Stimulated activated naive CD8-positive, alpha-beta T cell treated with anti-CD3 and anti-CD28 coated beads, Interleukin-15, amount 100 ng/mL, for 72 hours (primary cell): ENCODE results near the gene DCXR.

Source experiments
- ATAC-seq: fragments of 150-1000 bp; cut with Tn5 transposase; 2 replicates; pipeline ENCODE4 v1.10.0; 2021; ENCODE audit warnings: mild to moderate bottlenecking, moderate library complexity
- DNase-seq, 2 donors: peaks; one replicate each; pipeline ENCODE4 v3.0.0; 2021 to 2022
- H3K27ac Mint-ChIP-seq, 2 donors: one replicate each; pipeline ENCODE4 v1.8.0; 2022; ENCODE audit warnings: mild to moderate bottlenecking in 2 of 2, mixed read lengths in 2 of 2, moderate library complexity in 2 of 2
- H3K27me3 Mint-ChIP-seq: one replicate; pipeline ENCODE4 v1.8.0; 2022; ENCODE audit warnings: mixed read lengths
- H3K4me1 Mint-ChIP-seq: one replicate; pipeline ENCODE4 v1.8.0; 2022; ENCODE audit warnings: mild to moderate bottlenecking, mixed read lengths
- H3K4me3 Mint-ChIP-seq, 2 donors: one replicate each; pipeline ENCODE4 v1.8.0; 2022; ENCODE audit warnings: mild to moderate bottlenecking in 2 of 2, mixed read lengths in 2 of 2, moderate library complexity in 1 of 2
- H3K9me3 Mint-ChIP-seq, 2 donors: one replicate each; pipeline ENCODE4 v1.8.0; 2022; ENCODE audit warnings: mixed read lengths in 2 of 2

Gene DCXR

DNA sequence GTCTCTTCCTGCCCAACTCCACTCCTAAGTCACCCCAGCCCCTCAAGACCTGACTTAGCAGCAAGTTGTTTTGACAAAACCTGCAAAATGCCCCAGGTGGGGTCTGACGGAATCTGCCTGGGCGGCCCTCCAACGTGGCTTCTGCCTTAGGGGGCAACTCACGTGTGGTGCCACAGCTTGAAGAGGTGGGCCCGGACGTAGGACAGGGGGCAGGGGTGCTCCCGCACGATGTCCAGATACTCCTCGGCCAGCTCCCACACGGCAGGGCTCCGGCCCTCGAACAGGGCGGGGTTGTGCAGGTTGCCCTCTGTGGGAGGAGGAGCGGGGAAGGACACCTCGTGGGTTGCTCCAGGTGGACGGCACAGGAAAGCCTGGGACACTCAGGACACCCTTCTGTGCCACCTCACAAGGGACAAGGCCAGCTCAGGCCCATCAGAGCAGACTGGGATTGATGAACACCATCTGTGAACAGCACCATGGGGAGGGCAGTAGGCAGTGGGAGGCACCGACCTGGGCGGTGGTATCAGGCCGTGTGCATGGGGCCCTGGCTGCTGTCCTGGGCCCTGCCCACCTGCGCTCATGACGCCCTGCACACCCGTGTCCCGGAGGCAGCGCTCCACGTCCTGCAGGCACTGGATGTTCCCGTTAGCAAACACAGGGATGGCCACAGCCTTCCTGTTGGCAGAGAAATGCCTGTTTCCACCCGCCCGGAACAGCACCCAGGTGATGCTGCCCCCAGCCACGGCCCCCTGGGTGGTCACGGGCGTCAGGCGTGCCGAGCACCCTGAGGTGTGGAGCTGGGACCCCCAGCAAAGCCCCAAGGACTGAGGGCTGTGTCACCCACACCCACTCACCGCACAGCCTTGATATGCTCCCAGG lies 23.8 kb upstream of the DCXR start:
- peaks cover 25% of the 10 kb centered on the region for H3K4me1 Mint-ChIP-seq
- H3K9me3 Mint-ChIP-seq: no peaks in the 10 kb centered on the region
- ATAC-seq (no peak), DNase-seq (no peak)
- no peak overlapping the region for H3K4me3 Mint-ChIP-seq
- H3K27ac Mint-ChIP-seq: peak overlapping the region in 1 of 2 donors; percentile 6
- H3K27me3 Mint-ChIP-seq: no peaks in the 10 kb centered on the region

- no peaks in the 10 kb centered on the region for H3K9me3 Mint-ChIP-seq
- ATAC-seq (no peak), DNase-seq (no peak)
- H3K27ac Mint-ChIP-seq: peak overlapping the region in 1 of 2 donors; percentile 88
- no peak overlapping the region for H3K4me3 Mint-ChIP-seq
- peaks cover 21% of the 10 kb centered on the region for H3K4me1 Mint-ChIP-seq
- H3K27me3 Mint-ChIP-seq: no peaks in the 10 kb centered on the region
Measured at GRCh38 chr17:82060614-82061013, 23.1 kb upstream of the DCXR start.

DNA sequence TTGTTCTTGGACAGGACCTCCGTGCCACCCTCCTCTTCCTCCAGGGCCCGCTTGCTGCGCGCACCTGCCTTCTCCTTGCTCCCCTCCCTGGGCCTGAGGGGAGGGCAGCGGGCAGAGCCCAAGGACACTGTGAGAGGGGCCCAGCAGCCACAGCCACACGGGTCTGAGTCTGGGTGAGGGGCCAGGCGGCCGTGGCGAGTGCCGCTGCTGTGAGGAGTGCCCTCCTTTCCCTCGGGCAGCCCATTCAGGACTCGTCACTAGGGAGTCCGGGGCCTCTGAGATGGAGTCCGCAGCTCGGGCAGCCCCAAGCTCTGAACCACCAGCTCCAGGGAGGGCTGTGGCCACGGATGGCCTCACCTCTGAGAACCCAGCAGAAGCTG lies 22.5 kb upstream of the DCXR start:
- Mint-ChIP-seq H3K4me1 (peaks cover 25% of the 10 kb centered on the region), H3K4me3 (no peak overlapping the region), H3K27me3 (no peaks in the 10 kb centered on the region), H3K9me3 (no peaks in the 10 kb centered on the region), H3K27ac (peak overlapping the region in 1 of 2 donors; percentile 88)
- no peak for ATAC-seq
- DNase-seq: no peak

- H3K4me3 Mint-ChIP-seq: no peak overlapping the region
- no peak for DNase-seq
- H3K27ac Mint-ChIP-seq: peak overlapping the region in 1 of 2 donors; percentile 67
- no peak for ATAC-seq
- no peaks in the 10 kb centered on the region for H3K9me3 Mint-ChIP-seq
- no peaks in the 10 kb centered on the region for H3K27me3 Mint-ChIP-seq
- peaks cover 23% of the 10 kb centered on the region for H3K4me1 Mint-ChIP-seq
Measured at GRCh38 chr17:82059272-82060000, 21.9 kb upstream of the DCXR start.

GRCh38 chr17:82058855-82059249 lies 21.4 kb upstream of the DCXR start:
- no peak for DNase-seq
- H3K27ac Mint-ChIP-seq: peak overlapping the region in 1 of 2 donors; percentile 67
- peaks cover 23% of the 10 kb centered on the region for H3K4me1 Mint-ChIP-seq
- no peak overlapping the region for H3K4me3 Mint-ChIP-seq
- no peaks in the 10 kb centered on the region for H3K27me3 Mint-ChIP-seq
- no peaks in the 10 kb centered on the region for H3K9me3 Mint-ChIP-seq
- no peak for ATAC-seq

- Mint-ChIP-seq H3K27ac (no peak overlapping the region), H3K4me1 (peaks cover 23% of the 10 kb centered on the region), H3K27me3 (no peaks in the 10 kb centered on the region), H3K9me3 (no peaks in the 10 kb centered on the region), H3K4me3 (no peak overlapping the region)
- DNase-seq: no peak
- no peak for ATAC-seq
Measured at GRCh38 chr17:82058230-82058854, 20.8 kb upstream of the DCXR start.

DNA sequence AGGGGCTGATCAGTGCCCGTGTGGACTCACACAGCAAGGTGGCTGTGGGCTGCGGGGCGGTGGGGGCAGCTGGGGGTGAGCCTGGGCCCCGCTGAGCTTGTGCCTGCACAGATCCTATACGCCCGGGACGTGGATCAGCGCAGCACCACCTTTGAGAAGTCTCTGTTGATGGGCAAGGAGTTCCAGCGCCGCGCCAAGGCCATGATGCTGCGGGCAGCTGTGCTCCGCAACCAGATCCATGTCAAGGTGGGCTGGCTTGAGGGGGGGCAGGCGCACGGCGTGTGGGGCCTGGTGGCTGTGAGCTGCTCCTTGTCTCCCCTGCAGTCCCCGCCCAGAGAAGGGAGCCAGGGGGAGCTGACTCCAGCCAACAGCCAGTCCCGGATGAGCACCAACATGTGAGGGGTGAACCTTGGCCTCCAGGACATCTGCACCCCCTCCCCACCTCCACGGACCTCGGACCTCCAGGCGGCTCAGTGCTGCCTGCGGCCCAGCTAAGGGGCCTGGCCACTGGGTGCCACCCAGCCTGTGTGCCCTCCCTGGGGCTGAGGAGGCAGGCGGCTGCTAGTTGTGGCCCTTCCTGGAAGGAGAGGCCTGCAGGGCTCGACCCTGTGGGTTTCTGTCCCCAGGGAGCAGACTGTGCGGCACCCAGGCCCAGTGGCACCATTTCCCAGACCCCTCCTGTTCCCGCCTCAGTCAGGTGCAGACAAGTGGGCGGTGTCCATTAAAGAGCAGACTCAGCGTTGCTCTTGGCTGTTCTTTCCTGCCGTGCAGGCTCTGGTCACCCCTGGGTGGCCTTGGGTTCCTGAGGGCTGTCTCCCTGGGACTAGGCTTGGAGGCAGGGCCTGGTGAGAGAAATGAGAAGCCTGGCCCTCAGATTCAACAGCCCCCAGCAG lies 19.5 kb upstream of the DCXR start:
- peaks cover 31% of the 10 kb centered on the region for H3K4me1 Mint-ChIP-seq
- H3K27me3 Mint-ChIP-seq: no peaks in the 10 kb centered on the region
- no peak for ATAC-seq
- H3K9me3 Mint-ChIP-seq: no peaks in the 10 kb centered on the region
- H3K27ac Mint-ChIP-seq: peak overlapping the region in 1 of 2 donors; percentile 59
- H3K4me3 Mint-ChIP-seq: no peak overlapping the region
- no peak for DNase-seq

- no peak overlapping the region for H3K4me3 Mint-ChIP-seq
- H3K9me3 Mint-ChIP-seq: no peaks in the 10 kb centered on the region
- peak overlapping the region in 1 of 2 donors; percentile 78 for H3K27ac Mint-ChIP-seq
- no peaks in the 10 kb centered on the region for H3K27me3 Mint-ChIP-seq
- peaks cover 31% of the 10 kb centered on the region for H3K4me1 Mint-ChIP-seq
- no peak for ATAC-seq
- DNase-seq: no peak
Measured at GRCh38 chr17:82055965-82056728, 18.6 kb upstream of the DCXR start.

DNA sequence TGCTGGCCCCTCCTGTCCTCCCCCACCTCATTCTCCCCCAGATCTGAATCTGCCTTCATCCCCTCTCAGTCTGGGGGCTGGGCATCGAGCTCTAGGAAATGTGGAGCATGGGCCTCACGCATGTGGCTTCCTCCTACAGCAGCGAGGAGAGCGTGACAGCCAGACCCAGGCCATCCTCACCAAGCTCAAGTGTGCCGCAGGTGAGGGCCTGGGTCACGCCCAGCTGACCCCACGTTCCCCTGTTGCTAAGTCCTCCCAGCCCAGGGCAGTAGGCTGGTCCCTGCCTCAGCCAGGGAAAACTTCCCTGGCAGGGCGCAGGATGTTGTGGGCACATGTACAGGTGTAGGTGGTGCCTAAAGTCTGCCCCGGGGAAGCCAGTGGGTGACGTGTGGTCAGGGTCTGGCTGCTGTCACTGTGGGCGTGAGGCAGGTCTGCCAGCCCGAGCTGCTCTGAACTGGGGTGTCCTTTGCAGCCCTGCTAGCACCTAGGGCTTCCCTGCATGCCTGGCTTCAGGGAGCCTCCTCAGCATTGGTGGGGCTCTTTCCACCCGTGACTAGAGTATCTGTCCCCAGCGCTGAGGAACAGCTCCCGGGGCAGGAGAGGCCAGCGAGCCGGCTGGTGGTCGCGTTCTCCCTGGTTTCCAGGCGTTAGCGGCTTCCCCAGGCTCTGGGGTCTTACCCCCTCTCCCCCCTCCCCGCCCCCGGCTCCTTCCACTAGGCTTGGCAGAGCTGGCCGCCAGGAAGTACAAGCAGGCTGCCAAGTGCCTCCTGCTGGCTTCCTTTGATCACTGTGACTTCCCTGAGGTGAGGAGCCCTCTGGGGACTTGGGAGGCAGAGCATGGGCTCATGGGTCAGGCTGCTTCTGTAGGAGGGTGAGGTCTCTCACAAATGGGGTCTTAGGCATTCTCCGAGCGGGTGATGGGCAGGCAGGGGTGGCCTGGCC lies 17.8 kb upstream of the DCXR start:
- peaks cover 33% of the 10 kb centered on the region for H3K4me1 Mint-ChIP-seq
- H3K4me3 Mint-ChIP-seq: peak overlapping the region in 1 of 2 donors; percentile 39
- H3K9me3 Mint-ChIP-seq: no peaks in the 10 kb centered on the region
- ATAC-seq: no peak
- H3K27me3 Mint-ChIP-seq: no peaks in the 10 kb centered on the region
- DNase-seq: no peak
- H3K27ac Mint-ChIP-seq: peak overlapping the region; percentile 13 to 78

DNA sequence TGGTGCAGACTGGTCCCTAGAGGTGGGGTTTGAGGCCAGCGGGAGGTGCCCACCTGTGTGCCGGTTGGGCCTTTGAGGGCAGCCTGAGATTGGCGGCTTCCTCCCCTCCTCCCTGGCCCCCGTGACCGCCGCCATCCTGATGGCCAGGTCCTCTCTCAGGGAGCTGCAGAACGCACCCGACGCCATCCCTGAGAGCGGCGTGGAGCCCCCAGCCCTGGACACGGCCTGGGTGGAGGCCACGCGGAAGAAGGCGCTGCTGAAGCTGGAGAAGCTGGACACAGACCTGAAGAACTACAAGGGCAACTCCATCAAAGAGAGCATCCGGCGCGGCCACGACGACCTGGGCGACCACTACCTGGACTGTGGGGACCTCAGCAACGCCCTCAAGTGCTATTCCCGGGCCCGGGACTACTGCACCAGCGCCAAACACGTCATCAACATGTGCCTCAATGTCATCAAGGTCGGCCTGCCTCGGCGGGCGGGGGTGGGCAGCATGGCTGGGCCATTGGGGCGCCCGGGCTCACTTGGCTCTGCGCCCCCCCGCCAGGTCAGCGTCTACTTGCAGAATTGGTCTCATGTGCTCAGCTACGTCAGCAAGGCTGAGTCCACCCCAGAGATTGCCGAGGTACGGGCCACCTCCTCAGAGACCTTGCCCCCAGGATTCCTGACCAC lies 17.0 kb upstream of the DCXR start:
- Mint-ChIP-seq H3K4me3 (no peak overlapping the region), H3K27ac (no peak overlapping the region)

GRCh38 chr17:82053556-82054263 lies 16.2 kb upstream of the DCXR start:
- no peaks in the 10 kb centered on the region for H3K27me3 Mint-ChIP-seq
- no peak for DNase-seq
- H3K4me1 Mint-ChIP-seq: peaks cover 38% of the 10 kb centered on the region
- no peaks in the 10 kb centered on the region for H3K9me3 Mint-ChIP-seq
- H3K27ac Mint-ChIP-seq: peak overlapping the region in 1 of 2 donors; percentile 19
- H3K4me3 Mint-ChIP-seq: peak overlapping the region; percentile 35 to 91
- no peak for ATAC-seq

More for the DNA sequence above, 17.0 kb upstream of the DCXR start:
- Mint-ChIP-seq H3K27me3 (no peaks in the 10 kb centered on the region), H3K4me1 (peaks cover 38% of the 10 kb centered on the region), H3K9me3 (no peaks in the 10 kb centered on the region)
- ATAC-seq (no peak), DNase-seq (no peak)

GRCh38 chr17:82053130-82053529 lies 15.6 kb upstream of the DCXR start:
- H3K27me3 Mint-ChIP-seq: no peaks in the 10 kb centered on the region
- no peak for ATAC-seq
- H3K27ac Mint-ChIP-seq: peak overlapping the region in 1 of 2 donors; percentile 19
- peak overlapping the region; percentile 88 to 91 for H3K4me3 Mint-ChIP-seq
- no peaks in the 10 kb centered on the region for H3K9me3 Mint-ChIP-seq
- no peak for DNase-seq
- H3K4me1 Mint-ChIP-seq: peaks cover 38% of the 10 kb centered on the region

GRCh38 chr17:82052638-82053059 lies 15.2 kb upstream of the DCXR start:
- Mint-ChIP-seq H3K27me3 (no peaks in the 10 kb centered on the region), H3K4me3 (peak overlapping the region; percentile 88 to 91), H3K4me1 (peaks cover 38% of the 10 kb centered on the region), H3K9me3 (no peaks in the 10 kb centered on the region), H3K27ac (peak overlapping the region; percentile 19 to 67)
- ATAC-seq (no peak), DNase-seq (no peak)
